ENCODE results near the gene AGBL1.

DNA sequence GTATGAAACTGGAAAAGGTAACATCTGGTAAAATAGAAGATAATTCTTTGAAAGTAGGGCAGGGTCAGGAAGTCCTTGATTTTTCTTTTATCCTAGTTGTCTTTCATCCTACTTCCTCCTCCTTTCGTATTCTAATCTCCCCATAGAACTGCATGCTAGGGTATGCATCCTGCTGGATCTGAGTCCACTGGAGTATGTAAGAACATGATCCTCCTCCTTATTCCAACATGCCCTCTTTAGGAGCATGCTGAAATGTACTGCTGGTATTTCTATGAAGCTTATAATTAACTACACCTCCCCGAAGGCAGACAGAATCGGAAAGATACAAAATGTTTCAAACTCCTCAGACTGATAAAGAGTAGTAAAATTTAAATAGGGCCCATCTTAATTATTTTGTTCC, 493.8 kb downstream of the AGBL1 start:
- TF ChIP-seq POLR2AphosphoS5 (IDR thresholded peaks at IDR 0.05; ENCODE audit: low read depth, low read length) = no peak
- TF ChIP-seq, protein P1, sequence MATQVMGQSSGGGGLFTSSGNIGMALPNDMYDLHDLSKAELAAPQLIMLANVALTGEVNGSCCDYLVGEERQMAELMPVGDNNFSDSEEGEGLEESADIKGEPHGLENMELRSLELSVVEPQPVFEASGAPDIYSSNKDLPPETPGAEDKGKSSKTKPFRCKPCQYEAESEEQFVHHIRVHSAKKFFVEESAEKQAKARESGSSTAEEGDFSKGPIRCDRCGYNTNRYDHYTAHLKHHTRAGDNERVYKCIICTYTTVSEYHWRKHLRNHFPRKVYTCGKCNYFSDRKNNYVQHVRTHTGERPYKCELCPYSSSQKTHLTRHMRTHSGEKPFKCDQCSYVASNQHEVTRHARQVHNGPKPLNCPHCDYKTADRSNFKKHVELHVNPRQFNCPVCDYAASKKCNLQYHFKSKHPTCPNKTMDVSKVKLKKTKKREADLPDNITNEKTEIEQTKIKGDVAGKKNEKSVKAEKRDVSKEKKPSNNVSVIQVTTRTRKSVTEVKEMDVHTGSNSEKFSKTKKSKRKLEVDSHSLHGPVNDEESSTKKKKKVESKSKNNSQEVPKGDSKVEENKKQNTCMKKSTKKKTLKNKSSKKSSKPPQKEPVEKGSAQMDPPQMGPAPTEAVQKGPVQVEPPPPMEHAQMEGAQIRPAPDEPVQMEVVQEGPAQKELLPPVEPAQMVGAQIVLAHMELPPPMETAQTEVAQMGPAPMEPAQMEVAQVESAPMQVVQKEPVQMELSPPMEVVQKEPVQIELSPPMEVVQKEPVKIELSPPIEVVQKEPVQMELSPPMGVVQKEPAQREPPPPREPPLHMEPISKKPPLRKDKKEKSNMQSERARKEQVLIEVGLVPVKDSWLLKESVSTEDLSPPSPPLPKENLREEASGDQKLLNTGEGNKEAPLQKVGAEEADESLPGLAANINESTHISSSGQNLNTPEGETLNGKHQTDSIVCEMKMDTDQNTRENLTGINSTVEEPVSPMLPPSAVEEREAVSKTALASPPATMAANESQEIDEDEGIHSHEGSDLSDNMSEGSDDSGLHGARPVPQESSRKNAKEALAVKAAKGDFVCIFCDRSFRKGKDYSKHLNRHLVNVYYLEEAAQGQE (IDR thresholded peaks at IDR 0.05; ENCODE audit: insufficient read depth in 1 of 2, low read depth in 2 of 2, low read length in 2 of 2) = no peak
- no peak for TF ChIP-seq SIN3A (IDR thresholded peaks at IDR 0.05; ENCODE audit: borderline replicate concordance, insufficient read depth, low read length)
- TF ChIP-seq TAF1 (IDR thresholded peaks at IDR 0.05; ENCODE audit: borderline replicate concordance, insufficient read depth, low read length) = no peak

Measured in PFSK-1 (cell line).